ENCODE data around the gene DRC3. TPM values are rescaled to one million over a fixed set of nuclear protein-coding genes. Genes with fewer than 3 reads are reported as not detected.
A peak's percentile ranks its signal among the peaks of the same experiment; 100 is the strongest.

DRC3 gene
- total RNA-seq, 1 experiment from 2014 or later, result 1.6 TPM

DNA sequence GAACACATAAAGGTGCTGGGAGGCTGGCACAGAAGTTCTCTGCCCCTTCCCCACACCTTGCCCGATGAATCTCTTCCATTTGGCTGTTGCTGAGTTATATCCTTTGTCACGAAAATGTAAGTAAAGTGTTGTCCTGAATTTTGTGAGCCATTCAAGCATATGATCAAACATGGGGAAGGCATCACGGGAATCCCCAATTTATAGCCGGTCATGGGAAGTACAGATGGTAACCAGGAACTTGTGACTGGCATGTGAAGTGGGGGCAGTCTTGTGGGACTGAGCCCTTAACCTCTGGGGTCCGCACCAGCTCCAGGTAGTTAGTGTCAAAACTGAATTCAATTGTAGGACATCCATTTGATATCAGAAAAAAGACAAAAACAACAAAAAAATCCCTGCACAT lies 13.7 kb upstream of the DRC3 start:
- Mint-ChIP-seq H3K4me1 (ENCODE audit: low read depth, unreplicated experiment) (peaks cover 44% of the 10 kb centered on the region), H3K36me3 (ENCODE audit: insufficient read depth, unreplicated experiment) (peaks cover 32% of the 10 kb centered on the region), H3K27ac (ENCODE audit: unreplicated experiment) (peak overlapping the region; percentile 80), H3K4me3 (ENCODE audit: unreplicated experiment) (peak overlapping the region; percentile 65), H3K27me3 (ENCODE audit: insufficient read depth, unreplicated experiment) (no peaks in the 10 kb centered on the region), H3K9me3 (ENCODE audit: unreplicated experiment) (no peaks in the 10 kb centered on the region)
- no peaks in the 10 kb centered on the region for H3K36me3 ChIP-seq (ENCODE audit: control insufficient read depth, insufficient read depth, low read length)
- intact Hi-C loops (cut with micrococcal nuclease; ENCODE audit: unreplicated experiment), result loop anchor here (1.0 to 2.0 kb wide), 3 partner anchors 13 to 38 kb away; partner anchors contain the start of genes DRC3 and TOM1L2
- H3K9me3 ChIP-seq, result no peaks in the 10 kb centered on the region
- no peak overlapping the region for H3K4me3 ChIP-seq (ENCODE audit: low read depth, low read length)
- BruUV-seq (replicated peaks), result TSS peak; percentile 43
- peaks cover 50% of the 10 kb centered on the region for H3K4me1 ChIP-seq
- TF ChIP-seq, protein P1, sequence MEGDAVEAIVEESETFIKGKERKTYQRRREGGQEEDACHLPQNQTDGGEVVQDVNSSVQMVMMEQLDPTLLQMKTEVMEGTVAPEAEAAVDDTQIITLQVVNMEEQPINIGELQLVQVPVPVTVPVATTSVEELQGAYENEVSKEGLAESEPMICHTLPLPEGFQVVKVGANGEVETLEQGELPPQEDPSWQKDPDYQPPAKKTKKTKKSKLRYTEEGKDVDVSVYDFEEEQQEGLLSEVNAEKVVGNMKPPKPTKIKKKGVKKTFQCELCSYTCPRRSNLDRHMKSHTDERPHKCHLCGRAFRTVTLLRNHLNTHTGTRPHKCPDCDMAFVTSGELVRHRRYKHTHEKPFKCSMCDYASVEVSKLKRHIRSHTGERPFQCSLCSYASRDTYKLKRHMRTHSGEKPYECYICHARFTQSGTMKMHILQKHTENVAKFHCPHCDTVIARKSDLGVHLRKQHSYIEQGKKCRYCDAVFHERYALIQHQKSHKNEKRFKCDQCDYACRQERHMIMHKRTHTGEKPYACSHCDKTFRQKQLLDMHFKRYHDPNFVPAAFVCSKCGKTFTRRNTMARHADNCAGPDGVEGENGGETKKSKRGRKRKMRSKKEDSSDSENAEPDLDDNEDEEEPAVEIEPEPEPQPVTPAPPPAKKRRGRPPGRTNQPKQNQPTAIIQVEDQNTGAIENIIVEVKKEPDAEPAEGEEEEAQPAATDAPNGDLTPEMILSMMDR (IDR thresholded peaks at IDR 0.05; ENCODE audit: insufficient read depth in 1 of 2, low read depth in 1 of 2, low read length in 1 of 2, severe bottlenecking in 1 of 2, unreplicated experiment in 1 of 2), result no peak
- no peak for DNase-seq
- ChIA-PET POLR2A (interaction anchor here (0.6 to 1.4 kb wide), 3 partner anchors 11 to 38 kb away, joined by 3 to 4 read pairs (median 3); no protein-coding TSS in a partner anchor), CTCF (interaction anchor here (0.9 to 1.8 kb wide), 3 partner anchors 13 to 123 kb away, joined by 3 to 8 read pairs (median 4); partner anchors contain the start of genes DRC3 and TOM1L2)
- H3K27me3 ChIP-seq (replicated peaks; ENCODE audit: control insufficient read depth, insufficient read depth, low read length), result no peaks in the 10 kb centered on the region

DNA sequence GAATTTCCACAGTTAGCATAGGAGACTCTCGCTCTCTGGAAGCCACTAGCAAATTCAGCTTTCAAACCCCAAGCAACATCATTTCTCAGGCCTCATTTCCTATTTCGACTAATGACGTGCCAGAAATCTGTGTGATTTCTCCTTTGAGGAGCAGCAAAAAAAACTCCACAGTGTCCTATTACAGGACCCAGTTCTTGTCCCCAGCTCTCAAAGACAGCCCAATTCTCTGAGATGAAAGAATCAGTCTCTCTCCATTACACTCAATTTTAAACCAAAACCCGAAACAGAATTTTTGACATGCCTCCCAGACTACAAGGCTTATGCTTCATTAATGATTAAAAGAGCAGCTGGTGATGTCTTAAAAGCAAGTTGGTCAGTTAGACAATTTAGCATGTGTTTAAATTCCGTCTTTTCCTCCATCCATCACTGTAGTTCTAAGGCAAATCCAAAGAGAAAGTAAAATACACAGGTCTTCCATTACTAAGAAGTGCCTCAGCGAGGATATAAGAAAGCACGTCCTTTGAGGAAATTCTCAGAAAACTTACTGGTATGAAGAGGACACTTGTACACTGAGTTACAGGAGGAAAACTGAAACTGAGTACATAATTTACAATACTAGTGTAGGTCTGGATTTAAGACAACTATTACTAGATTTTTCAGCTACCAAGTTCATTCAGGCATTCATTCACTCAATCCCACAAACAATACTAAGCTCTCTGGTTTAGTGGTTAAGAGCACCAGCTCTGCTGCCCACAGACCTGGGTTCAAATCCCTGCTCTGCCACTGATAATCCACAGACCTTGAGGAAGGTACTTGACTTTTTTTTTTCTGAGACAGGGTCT lies 12.9 kb upstream of the DRC3 start:
- POLR2A ChIA-PET, result interaction anchor here (0.6 to 1.4 kb wide), 2 partner anchors 38 to 124 kb away, joined by 4 to 5 read pairs; no protein-coding TSS in a partner anchor
- H3K36me3 Mint-ChIP-seq (ENCODE audit: insufficient read depth, unreplicated experiment), result peaks cover 28% of the 10 kb centered on the region
- no peaks in the 10 kb centered on the region for H3K9me3 Mint-ChIP-seq (ENCODE audit: unreplicated experiment)
- intact Hi-C loops (cut with micrococcal nuclease; ENCODE audit: unreplicated experiment), result loop anchor here (1.0 to 2.0 kb wide), 3 partner anchors 13 to 39 kb away; partner anchors contain the start of genes DRC3 and TOM1L2
- H3K36me3 ChIP-seq (ENCODE audit: control insufficient read depth, insufficient read depth, low read length), result no peaks in the 10 kb centered on the region
- no peaks in the 10 kb centered on the region for H3K27me3 ChIP-seq (replicated peaks; ENCODE audit: control insufficient read depth, insufficient read depth, low read length)
- H3K4me3 ChIP-seq (ENCODE audit: low read depth, low read length), result no peak overlapping the region
- BruUV-seq (replicated peaks), result TSS peak; percentile 94
- H3K4me3 Mint-ChIP-seq (ENCODE audit: unreplicated experiment), result peak overlapping the region; percentile 65
- no peaks in the 10 kb centered on the region for H3K27me3 Mint-ChIP-seq (ENCODE audit: insufficient read depth, unreplicated experiment)
- no peak for DNase-seq
- H3K27ac Mint-ChIP-seq (ENCODE audit: unreplicated experiment), result peak overlapping the region; percentile 80
- CTCF ChIA-PET, result interaction anchor here (0.6 to 1.8 kb wide), 6 partner anchors 13 to 124 kb away, joined by 3 to 8 read pairs (median 4); partner anchors contain the start of genes DRC3 and TOM1L2
- TF ChIP-seq, protein P1 (IDR thresholded peaks at IDR 0.05; ENCODE audit: insufficient read depth in 1 of 2, low read depth in 1 of 2, low read length in 1 of 2, severe bottlenecking in 1 of 2, unreplicated experiment in 1 of 2), result no peak
- peaks cover 44% of the 10 kb centered on the region for H3K4me1 Mint-ChIP-seq (ENCODE audit: low read depth, unreplicated experiment)
- peaks cover 50% of the 10 kb centered on the region for H3K4me1 ChIP-seq
- no peaks in the 10 kb centered on the region for H3K9me3 ChIP-seq

DNA sequence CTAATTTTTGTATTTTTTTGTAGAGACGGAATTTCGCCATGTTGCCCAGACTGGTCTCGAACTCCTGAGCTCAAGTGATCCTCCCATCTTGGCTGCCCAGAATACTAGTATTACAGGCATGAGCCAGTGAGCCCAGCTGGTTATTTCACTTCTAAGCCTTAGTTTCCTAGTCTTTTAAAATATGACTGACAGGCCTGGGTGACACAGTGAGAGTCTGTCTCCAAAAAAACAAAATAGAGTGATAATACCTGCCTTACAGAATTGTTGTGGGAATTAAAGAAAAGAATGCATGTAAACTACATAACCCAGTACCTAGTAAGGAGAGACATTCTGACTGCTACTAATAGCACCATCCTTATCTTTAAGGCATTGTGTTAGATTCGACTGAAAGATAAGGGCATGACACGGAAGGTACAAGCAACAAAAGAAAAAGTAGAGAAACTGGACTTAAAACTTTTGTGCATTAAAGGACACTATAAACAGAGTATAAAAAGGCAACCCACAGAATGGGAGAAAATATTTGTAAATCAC lies 12.1 kb upstream of the DRC3 start:
- Mint-ChIP-seq H3K4me1 (ENCODE audit: low read depth, unreplicated experiment) (peaks cover 50% of the 10 kb centered on the region), H3K9me3 (ENCODE audit: unreplicated experiment) (no peaks in the 10 kb centered on the region), H3K36me3 (ENCODE audit: insufficient read depth, unreplicated experiment) (peaks cover 20% of the 10 kb centered on the region), H3K27ac (ENCODE audit: unreplicated experiment) (peak overlapping the region; percentile 80), H3K4me3 (ENCODE audit: unreplicated experiment) (peak overlapping the region; percentile 65), H3K27me3 (ENCODE audit: insufficient read depth, unreplicated experiment) (no peaks in the 10 kb centered on the region)
- H3K27me3 ChIP-seq (replicated peaks; ENCODE audit: control insufficient read depth, insufficient read depth, low read length), result no peaks in the 10 kb centered on the region
- peaks cover 50% of the 10 kb centered on the region for H3K4me1 ChIP-seq
- no peaks in the 10 kb centered on the region for H3K9me3 ChIP-seq
- no peak overlapping the region for H3K4me3 ChIP-seq (ENCODE audit: low read depth, low read length)
- DNase-seq, result no peak
- no TSS peak for BruUV-seq (replicated peaks)
- ChIA-PET POLR2A (interaction anchor here (1.4 kb wide), 1 partner anchor 39 kb away, joined by 4 read pairs; no protein-coding TSS in a partner anchor), CTCF (interaction anchor here (0.6 to 1.8 kb wide), 4 partner anchors 12 to 41 kb away, joined by 3 to 8 read pairs (median 4); partner anchors contain the start of genes DRC3 and TOM1L2)
- TF ChIP-seq, protein P1 (IDR thresholded peaks at IDR 0.05; ENCODE audit: insufficient read depth in 1 of 2, low read depth in 1 of 2, low read length in 1 of 2, severe bottlenecking in 1 of 2, unreplicated experiment in 1 of 2), result no peak
- no peaks in the 10 kb centered on the region for H3K36me3 ChIP-seq (ENCODE audit: control insufficient read depth, insufficient read depth, low read length)
- intact Hi-C loops (cut with micrococcal nuclease; ENCODE audit: unreplicated experiment), result no loop called here

Data from Caco-2 (cell line).